GM12878 (cell line): ENCODE data around the gene MBNL3. TPM values are rescaled to one million over a fixed set of nuclear protein-coding genes. Genes with fewer than 3 reads are reported as not detected.

ENCODE experiments used
- ATAC-seq: fragments of 200-7000 bp; cut with Tn5 transposase; 3 replicates; pipeline ENCODE4 v1.9.1; 2020; ENCODE audit warnings: mild to moderate bottlenecking, moderate library complexity
- BruUV-seq: library from RNA; stranded (reverse); fragments of 400-500 nt; replicated peaks from 2 replicates; lab custom pipeline; 2021; lab: Mats Ljungman, UMichigan
- CTCF ChIA-PET: fragments of 300-600 bp; sonication (Branson Sonifier 250); formaldehyde crosslinking; extraction: SDS; loops from one replicate; lab custom pipeline; 2021; ENCODE audit warnings: inconsistent platforms; lab: Yijun Ruan, JAX
- POLR2A ChIA-PET: fragments of 350-600 bp; formaldehyde crosslinking; extraction: SDS; loops from one replicate; lab custom pipeline; 2021; ENCODE audit warnings: inconsistent platforms; lab: Charles Lee
- RAD21 ChIA-PET: fragments of 300-600 bp; sonication (Branson Sonifier 250); formaldehyde crosslinking; loops from one replicate; lab custom pipeline; 2023; ENCODE audit warnings: antibody characterized with exemption; ENCODE audit not compliant: unreplicated experiment; lab: Charles Lee
- SMC1A ChIA-PET: fragments of 300-600 bp; sonication (Branson Sonifier 250); formaldehyde crosslinking; loops from one replicate; lab custom pipeline; 2023; ENCODE audit not compliant: unreplicated experiment, uncharacterized antibody; lab: Charles Lee
- DNase-seq: peaks from one replicate; pipeline ENCODE4 v3.0.0-alpha.2; 2011; ENCODE audit warnings: low read depth, low spot score
- FAIRE-seq: peaks from 3 replicates; lab custom pipeline; 2011; peaks lifted over from hg19 to GRCh38; lab: Jason Lieb, UNC
- H2AFZ ChIP-seq: 2 replicates; pipeline ENCODE4 v1.6.0; 2011; ENCODE audit warnings: low read depth, low read length, control low read depth; ENCODE audit not compliant: control insufficient read depth
- H3K27ac ChIP-seq: 2 replicates; pipeline ENCODE4 v1.5.1; 2011; ENCODE audit warnings: control low read depth; ENCODE audit not compliant: control insufficient read depth, insufficient read depth
- H3K27me3 ChIP-seq, 2 experiments: replicated peaks in 1 of 2; 2 replicates each; pipeline versions ENCODE4 v1.6.0 to v1.6.1; 2011; ENCODE audit warnings: low read length in 1 of 2; ENCODE audit not compliant: control insufficient read depth in 2 of 2, insufficient read depth in 2 of 2
- H3K36me3 ChIP-seq, 2 experiments: 2 replicates each; pipeline ENCODE4 v1.5.1; 2011; ENCODE audit warnings: low read length in 1 of 2; ENCODE audit not compliant: control insufficient read depth in 2 of 2, insufficient read depth in 2 of 2
- H3K4me1 ChIP-seq: 2 replicates; pipeline ENCODE4 v1.6.1; 2011; ENCODE audit warnings: mild to moderate bottlenecking, low read length, moderate library complexity, mixed read lengths; ENCODE audit not compliant: control insufficient read depth, insufficient read depth
- H3K4me2 ChIP-seq: 2 replicates; pipeline ENCODE4 v1.6.0; 2011; ENCODE audit warnings: control low read depth; ENCODE audit not compliant: control insufficient read depth, insufficient read depth
- H3K4me3 ChIP-seq: fragments of 200-600 bp; sonication (generic); 2 replicates; pipeline ENCODE4 v1.5.1; 2016
- H3K79me2 ChIP-seq: 2 replicates; pipeline ENCODE4 v1.6.0; 2011; ENCODE audit warnings: low read length; ENCODE audit not compliant: control insufficient read depth, insufficient read depth
- H3K9ac ChIP-seq: 2 replicates; pipeline ENCODE4 v1.8.0; 2011; ENCODE audit warnings: low read length, control low read depth, mixed read lengths; ENCODE audit not compliant: control insufficient read depth, insufficient read depth
- H3K9me3 ChIP-seq: replicated peaks from 3 replicates; pipeline ENCODE4 v1.5.1; 2011; ENCODE audit warnings: mild to moderate bottlenecking, low read length; ENCODE audit not compliant: control insufficient read depth, insufficient read depth
- H4K20me1 ChIP-seq: 2 replicates; pipeline ENCODE4 v1.6.0; 2011; ENCODE audit not compliant: control insufficient read depth, insufficient read depth
- BCL3 ChIP-seq: IDR thresholded peaks from 2 replicates; pipeline ENCODE4 v1.6.1; 2011; ENCODE audit warnings: borderline replicate concordance, low read depth, mild to moderate bottlenecking, moderate library complexity, low read length; ENCODE audit not compliant: insufficient read depth, poor library complexity, severe bottlenecking
- CTCF ChIP-seq, 3 experiments: IDR thresholded peaks in 2 of 3; conservative IDR thresholded peaks in 1 of 3; 2 replicates each; pipeline ENCODE4 v1.5.1; 2011; ENCODE audit warnings: low read depth in 3 of 3, low read length in 3 of 3, mild to moderate bottlenecking in 3 of 3, control low read depth in 2 of 3, moderate library complexity in 2 of 3, inconsistent platforms in 1 of 3, mixed read lengths in 1 of 3; ENCODE audit not compliant: control insufficient read depth in 2 of 3, insufficient read depth in 1 of 3; ENCODE audit errors: extremely low read depth in 1 of 3
- WGBS: methylation state at CpG from one replicate; pipeline ENCODE4 v1.1.6; 2016; ENCODE audit warnings: low lambda C conversion rate; ENCODE audit not compliant: insufficient replicate concordance, insufficient coverage; ENCODE audit errors: missing lambda C conversion rate; 5-methylcytosine and 5-hydroxymethylcytosine counted together
- in situ Hi-C: fragments of 300-500 bp; cut with MboI; formaldehyde crosslinking; loops from 9 replicates; pipeline ENCODE4 v1.14.3; 2018; ENCODE audit warnings: mixed read lengths
- intact Hi-C: fragments of 100-400 bp; cut with micrococcal nuclease; formaldehyde crosslinking; loops from one replicate; pipeline ENCODE4 v1.14.2; 2022; ENCODE audit not compliant: unreplicated experiment
- polyA plus RNA-seq, 11 experiments: library from polyadenylated mRNA; depleted of rRNA in 4 of 11; unstranded in 6 of 11; stranded (reverse) in 5 of 11; fragments of >200 nt; fragmentation: Nextera tagmentation in 4 of 11; fragmentation: Illumina TruSeq in 1 of 11; extraction: Ambion mirVana in 4 of 11; extraction: Trizol in 1 of 11; gene quantifications; 1 replicate in 1 of 11; 2 replicates in 10 of 11; pipeline versions ENCODE4 v1.2.1 to v1.2.3, GENCODE V29; 2011 to 2016; ENCODE audit warnings: inconsistent platforms in 2 of 11, missing spikeins in 2 of 11, low read depth in 1 of 11
- total RNA-seq, 4 experiments: library from RNA; depleted of rRNA in 3 of 4; stranded (reverse); fragments of >200 nt in 3 of 4; fragmentation: Illumina TruSeq in 1 of 4; extraction: Trizol in 1 of 4; gene quantifications; 2 replicates each; pipeline versions ENCODE4 v1.2.1 to v1.2.3, GENCODE V29; 2013 to 2021

The MBNL3 gene
- total and polyA plus RNA-seq, 10 of the 15 experiments (the other 5 are each of a cell fraction or from before 2014, with no cell fraction given): 3.4 to 33.1 (median 12.6) TPM

DNA sequence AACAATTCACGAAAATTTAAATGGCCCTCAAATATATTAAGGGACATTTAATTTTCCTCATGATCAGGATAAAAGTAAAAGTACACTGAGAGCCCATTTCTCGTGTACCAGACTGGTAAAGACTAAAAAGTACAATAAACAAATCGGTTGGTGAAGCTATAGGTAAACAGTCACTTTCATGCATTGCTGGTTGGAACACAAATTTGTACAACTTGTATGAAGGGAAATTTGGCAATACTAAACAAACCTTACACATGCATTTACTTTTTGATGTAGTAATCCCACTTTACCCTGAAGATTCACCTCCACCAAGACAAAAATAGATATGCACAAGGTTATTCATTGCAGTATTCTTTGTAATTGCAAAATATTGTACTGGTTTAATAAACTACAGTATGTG lies 31.4 kb upstream of the MBNL3 start:
- FAIRE-seq: no peak
- SMC1A ChIA-PET: no interaction called here

More for the DNA sequence above, 31.4 kb upstream of the MBNL3 start:
- TF ChIP-seq CTCF (IDR thresholded peaks at IDR 0.05 in 2 of 3, conservative IDR thresholded peaks at IDR 0.05 in 1 of 3; ENCODE audit: control insufficient read depth in 2 of 3, extremely low read depth in 1 of 3, insufficient read depth in 1 of 3, low read depth in 3 of 3, low read length in 3 of 3): no peak
- TF ChIP-seq BCL3: no peak
- Histone ChIP-seq H3K79me2 (no peaks in the 10 kb centered on the region), H3K4me1 (no peaks in the 10 kb centered on the region), H4K20me1 (no peaks in the 10 kb centered on the region), H3K36me3 (no peaks in the 10 kb centered on the region), H3K4me2 (no peak overlapping the region), H3K9me3 (no peaks in the 10 kb centered on the region), H2AFZ (no peak overlapping the region), H3K4me3 (no peak overlapping the region), H3K9ac (no peak overlapping the region), H3K27ac (no peak overlapping the region), H3K27me3 (no peaks in the 10 kb centered on the region; a peak in 1 of 4 replicates)
- ChIA-PET RAD21 (no interaction called here), CTCF (no interaction called here), POLR2A (no interaction called here)
- in situ Hi-C loops: no loop called here
- intact Hi-C loops: no loop called here
- BruUV-seq: no TSS peak
- 9% methylated on average over 3 of the region's 3 CpGs for WGBS
- ATAC-seq (no peak), DNase-seq (no peak)
